NCI-H1436 (cell line): ENCODE data around the gene CHMP4B.
"Not testable (repeated sequence)": the region's sequence is repeated elsewhere in the genome, so short reads cannot be mapped to it uniquely, and the experiment has no call there.

Experiments used
- DNase-seq: peaks from one replicate; lab custom pipeline; 2025; lab: John Stamatoyannopoulos, UW

Gene CHMP4B

DNA sequence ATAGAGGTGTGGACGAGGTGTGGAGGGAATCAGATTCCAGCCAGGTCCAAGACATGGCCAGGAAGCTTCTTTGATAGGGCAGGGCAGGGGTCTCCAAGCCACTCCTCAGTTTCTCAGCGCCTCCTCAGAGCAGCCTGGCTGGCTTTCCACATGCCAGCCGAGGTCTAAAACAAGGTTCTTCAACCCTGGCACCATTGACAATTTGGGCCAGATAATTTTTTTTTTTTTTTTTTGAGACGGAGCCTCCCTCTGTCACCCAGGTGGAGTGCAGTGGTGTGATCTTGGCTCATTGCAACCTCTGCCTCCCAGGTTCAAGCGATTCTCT is 21.3 kb upstream of the CHMP4B start:
- no peak for DNase-seq

DNA sequence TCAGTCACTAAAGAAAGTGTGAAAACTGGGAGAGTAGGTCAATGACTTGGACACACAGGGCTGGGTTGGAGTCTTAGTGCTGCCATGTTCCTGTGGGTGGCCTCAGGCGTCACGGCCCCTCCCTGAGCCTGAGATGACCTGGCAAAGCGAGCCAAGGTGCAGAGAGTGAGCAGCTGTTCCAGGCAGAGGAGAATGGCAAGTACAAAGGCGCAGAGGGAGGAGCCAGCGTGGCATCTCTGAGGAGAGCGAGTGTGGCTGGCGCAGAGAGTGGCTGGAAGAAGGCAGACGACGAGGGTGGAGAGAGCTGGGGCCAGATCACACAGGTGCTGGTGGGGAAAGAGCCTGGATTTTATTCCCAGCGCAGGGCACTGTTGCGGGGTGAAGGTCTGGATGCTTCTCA is 20.6 kb upstream of the CHMP4B start:
- no peak for DNase-seq

DNA sequence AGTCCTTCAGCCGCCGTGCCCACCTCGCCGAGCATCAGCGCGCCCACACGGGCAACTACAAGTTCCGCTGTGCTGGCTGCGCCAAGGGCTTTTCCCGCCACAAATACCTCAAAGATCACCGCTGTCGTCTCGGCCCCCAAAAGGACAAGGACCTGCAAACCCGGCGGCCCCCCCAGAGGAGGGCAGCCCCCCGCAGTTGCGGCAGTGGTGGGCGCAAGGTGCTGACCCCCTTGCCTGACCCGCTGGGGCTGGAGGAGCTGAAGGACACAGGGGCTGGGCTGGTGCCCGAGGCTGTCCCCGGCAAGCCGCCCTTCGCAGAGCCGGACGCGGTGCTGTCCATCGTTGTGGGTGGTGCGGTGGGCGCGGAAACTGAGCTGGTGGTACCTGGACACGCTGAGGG is 20.1 kb upstream of the CHMP4B start:
- no peak for DNase-seq

DNA sequence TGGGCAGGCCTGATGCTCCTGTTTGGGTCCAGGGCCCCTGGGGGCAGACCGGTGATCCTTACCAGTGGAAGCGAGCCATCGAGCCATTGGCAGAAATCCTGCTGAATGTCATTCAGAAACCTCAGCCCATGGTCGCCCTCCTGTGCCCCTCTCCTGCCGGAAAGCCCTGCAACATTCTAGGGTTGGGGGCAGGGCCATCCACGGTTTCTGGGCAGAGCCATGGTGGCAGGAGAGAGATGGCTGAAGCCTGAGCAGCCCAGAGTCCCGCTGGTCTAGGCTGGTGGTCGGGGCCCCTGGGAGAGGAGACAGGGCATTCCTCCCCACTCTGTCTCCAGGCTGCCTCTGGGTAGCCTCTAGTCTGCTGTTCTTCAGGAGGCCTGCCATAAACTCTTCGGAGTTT is 19.6 kb upstream of the CHMP4B start:
- no peak for DNase-seq

DNA sequence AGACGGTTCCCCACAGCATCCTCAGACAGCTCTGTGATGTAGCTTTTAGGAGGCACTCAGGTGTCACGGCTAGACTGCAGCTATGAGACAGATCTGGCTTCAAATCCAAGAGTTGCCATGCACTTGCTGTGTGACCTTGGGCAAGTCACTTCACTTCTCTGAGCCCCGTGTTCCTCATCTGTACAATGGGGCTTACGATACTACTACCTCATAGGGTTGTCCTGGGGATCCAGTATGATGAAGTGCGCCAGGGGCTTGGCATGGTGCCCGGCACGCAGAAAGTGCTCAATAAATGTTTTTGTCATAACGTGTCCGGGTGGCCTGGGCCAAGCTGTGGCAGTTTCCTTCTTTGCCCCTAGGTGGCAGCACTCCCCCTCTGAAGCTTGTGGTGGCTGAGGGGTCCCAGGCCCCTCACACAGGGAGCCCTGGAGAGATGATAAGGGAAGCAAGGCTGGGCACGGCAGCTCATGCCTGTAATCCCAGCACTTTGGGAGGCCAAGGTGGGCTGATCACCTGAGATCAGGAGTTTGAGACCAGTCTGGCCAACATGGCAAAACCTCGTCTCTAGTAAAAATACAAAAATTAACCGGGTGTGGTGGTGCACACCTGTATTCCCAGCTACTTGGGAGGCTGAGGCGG is 19.1 kb upstream of the CHMP4B start:
- DNase-seq, result no peak

DNA sequence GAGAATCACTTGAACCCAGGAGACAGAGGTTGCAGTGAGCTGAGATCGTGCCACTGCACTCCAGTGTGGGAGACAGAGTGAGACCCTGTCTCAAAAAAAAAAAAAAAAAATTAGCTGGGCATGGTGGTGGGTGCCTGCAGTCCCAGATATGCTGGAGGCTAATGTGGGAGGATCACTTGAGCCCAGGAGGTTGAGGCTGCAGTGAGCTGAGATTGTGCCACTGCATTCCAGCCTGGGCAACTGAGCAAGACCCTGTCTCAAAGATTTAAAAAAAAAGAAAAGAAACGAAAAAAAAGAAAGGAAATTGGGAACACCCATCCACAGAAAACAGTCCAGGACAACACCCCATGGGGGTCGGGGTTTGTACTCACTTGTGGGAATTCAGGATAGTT is 18.6 kb upstream of the CHMP4B start:
- not testable (repeated sequence) for DNase-seq

DNA sequence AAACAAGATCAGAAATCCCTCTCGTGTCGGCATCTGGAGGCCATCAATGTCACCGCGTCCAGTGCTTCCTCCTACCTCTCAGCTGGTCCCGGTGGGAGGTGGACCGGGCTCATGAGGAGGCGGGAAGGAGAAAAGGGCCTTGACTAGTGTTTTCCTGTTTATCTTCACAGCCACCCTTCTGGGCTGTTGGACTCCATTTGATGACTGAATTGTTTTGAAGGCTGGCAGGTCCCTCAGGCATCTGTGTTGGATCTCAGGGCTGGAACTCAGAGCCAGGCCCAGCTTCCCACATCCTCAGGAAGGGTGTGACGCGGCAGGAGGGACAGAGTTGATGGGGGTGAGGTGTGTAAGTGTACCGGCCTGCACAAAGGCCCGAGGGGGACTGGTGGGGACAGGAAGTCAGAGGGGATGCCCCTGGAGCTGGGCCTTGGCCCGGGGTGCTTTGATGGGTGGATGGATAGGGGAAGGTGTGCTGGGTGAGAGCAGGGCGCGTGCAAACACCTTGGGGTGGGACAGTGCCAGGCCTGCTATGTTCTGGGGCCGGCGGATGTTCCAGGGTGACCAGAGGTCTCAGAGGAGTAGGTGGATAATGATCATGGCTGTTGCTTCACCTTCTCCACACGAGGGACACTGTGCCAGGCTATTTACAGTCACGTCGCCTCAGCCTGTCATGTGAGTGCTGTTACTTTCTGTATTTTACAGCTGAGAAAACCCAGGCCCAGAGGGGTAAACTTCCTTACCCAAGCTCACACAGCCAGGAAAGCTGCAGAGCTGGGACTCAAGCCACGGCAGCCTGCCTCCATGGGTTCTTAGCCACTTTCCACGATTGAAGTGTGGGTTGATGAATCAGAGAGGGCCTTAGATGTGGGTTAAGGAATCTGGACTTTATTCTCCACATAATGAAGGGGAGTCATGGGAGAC is 17.9 kb upstream of the CHMP4B start:
- DNase-seq, result no peak

DNA sequence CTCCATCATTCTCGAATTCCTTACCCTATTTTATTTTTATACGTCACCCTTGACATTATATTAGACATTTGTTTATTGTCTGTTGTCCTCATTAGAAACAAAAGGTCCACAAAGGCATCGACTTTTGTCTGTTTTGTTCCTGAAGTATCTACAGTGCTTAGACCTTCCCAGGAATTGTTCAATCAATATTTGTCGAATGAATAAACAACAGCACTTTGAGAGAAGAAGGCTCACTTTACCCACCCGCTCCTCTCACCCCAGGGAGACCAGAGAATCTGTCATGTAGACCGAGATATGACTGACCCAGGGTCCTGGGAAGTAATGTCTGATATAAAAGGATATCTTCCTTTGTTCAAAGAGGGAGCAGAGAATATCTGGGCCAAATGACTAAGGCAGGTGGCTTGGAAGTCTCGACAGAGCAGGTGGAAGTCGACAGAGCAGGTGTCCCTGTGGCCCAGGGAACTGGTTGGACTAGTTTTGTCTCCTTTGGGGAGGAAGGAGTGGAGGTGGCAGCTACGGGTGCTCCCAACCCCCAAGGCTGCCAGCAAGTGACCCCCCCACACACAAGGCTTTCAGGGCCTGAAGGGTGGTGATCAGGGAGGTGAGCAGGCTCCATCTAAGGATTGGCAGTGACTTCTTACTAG is 14.8 kb upstream of the CHMP4B start:
- DNase-seq, result peak; percentile 25

DNA sequence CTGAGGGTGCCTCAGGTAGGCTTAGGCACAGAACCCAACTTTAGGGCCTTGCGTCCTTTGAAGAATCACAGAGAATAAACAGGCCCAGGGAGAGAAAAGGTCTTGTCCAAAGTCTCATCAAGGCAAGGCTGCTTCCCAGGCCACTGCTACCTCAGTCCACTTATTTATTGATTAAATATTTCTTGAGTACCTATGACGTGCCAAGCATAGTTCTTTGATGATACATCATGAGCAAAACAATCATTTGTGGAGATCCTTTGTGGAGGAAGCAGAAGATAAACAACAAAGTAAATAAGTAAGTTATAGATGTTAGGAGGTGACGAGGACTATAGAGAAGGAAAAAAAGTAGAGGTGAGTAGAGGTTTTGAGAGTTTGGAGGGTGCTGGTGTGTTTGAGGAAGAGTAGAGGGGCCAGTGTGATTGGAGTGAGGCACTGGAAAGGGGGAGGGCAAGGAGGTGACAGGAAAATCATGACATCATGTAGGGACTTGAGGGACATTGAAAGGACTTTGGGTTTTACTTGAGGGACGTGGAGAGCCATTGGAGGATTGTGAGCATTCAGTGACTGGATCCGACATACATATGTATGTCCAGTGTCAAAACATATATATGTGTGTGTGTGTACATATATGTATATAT is 14.1 kb upstream of the CHMP4B start:
- no peak for DNase-seq

DNA sequence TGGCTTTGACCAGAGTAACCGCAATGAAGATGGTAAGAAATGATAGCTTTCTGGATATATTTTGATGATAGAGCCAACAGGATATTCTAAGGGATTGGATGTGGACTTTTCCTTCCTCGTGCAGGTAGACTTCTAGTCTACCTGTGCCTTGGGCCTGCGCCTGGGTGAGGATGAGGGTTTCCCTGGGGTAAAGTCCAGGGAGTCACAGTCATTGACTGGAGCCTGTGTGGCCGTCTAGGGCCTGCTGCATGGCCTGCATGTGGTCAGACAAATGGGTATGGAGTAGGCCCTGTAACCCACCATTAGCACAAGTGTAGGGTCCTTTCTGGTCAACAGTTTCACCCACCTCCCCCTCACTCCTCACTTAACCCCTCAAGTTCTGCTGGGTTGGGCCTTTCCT is 12.7 kb upstream of the CHMP4B start:
- no peak for DNase-seq

DNA sequence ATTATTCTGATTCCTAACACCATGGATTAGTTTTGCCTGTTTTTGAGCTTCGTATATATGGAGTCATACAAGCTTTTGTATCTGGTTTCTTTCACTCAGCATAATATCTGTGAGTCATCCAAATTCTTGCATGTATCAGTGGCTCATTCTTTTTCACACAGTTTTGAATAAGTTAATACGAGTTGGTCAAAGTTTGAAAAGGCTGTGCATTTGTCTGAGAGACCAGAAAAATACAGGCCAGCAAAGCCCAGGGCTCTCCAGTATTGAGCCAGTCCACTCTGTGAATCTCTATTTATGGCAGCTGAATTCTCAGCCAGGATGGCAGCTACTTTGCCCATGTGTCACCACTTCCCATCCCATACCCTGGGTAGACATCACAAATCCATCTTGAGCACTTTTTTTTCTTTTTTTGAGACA is 7.2 kb upstream of the CHMP4B start:
- no peak for DNase-seq

DNA sequence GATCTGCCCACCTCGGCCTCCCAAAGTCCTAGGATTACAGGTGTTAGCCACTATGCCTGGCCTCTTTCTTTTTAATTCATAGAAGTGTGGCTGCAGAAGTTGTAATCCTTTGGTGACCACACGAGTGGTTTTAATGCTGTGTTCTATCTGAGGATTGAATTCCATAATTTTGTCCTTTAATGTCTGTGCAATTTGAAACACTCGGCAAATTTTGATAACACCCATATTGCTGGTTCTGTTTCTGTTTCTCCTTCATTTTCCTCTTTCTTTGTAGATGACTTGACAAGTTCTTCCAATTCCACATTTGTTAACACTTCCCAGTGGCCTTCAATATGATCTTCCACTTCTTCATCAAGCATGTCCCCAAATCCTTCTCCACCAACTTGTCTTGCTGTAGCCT is 2.8 kb upstream of the CHMP4B start:
- DNase-seq, result no peak

DNA sequence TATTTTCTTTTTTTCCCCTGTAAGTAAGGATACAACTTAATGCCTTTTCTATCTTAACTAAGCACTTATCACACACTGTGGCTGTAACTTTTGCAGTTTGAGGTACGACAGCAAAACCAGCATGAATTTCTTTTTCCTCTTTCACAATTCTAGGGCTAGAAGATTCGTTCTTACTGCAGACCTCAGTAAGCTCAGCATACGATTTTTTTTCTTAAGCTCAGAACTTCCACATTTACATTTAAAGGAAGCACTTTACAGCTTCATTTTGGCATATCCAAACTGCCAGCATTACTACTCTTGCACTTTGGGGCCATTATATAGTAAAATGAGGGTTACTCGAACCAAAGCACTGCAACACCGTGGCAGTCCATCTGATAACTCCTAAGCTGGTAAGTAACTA is 889 bp upstream of the CHMP4B start:
- DNase-seq, result no peak

DNA sequence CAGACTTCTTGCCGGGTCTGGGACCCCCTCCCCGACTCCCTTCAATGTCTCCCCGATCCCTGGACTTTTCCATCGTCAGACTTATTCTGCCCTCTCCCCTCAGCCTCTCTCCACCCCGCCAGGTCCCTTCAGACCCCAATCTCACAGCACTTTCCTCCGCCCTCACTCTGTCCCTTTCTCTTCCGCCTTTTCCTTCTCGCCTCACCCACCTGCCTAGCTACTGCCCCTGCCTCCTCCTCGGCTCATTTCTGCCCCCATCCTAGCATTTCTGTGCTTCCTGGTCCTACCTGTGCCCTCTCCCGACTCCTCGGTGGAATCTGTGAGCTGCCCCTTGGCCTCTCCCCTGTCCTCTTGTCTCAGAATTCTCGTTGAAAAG is 616 bp downstream of the CHMP4B start:
- no peak for DNase-seq

DNA sequence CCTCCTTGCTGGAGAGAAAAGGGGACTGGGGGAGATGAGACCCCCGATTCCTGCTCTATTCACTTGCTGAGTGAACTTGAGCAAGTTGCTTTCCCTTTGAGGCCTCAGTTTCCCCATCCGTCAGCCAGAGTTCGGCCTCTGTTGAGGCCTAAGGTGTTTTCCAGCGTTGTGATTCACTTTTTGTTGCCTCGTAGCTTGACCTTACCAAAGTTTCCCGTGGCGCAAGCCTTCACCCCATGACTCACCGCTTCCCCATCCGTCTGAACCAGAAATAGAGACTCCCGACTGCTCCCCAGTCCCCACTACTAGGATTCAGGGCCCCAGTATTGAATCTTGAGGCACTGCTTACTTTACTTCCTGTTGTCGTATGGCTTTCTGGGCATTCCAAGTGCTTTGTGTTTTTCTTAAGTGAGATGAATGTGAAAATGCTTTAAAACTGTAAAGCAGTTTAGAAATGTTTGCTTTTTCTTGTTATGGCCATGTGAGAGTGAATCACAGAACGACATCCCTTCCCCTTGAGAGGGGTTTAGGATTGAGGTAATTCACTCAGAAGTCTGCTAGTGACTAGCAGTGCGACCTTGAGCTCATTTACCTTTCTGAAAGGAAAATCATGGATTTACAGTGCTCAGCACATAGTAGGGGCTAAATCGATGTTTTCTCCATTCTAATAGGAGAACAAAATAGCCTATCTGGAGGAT is 1.2 kb downstream of the CHMP4B start:
- DNase-seq, result no peak

DNA sequence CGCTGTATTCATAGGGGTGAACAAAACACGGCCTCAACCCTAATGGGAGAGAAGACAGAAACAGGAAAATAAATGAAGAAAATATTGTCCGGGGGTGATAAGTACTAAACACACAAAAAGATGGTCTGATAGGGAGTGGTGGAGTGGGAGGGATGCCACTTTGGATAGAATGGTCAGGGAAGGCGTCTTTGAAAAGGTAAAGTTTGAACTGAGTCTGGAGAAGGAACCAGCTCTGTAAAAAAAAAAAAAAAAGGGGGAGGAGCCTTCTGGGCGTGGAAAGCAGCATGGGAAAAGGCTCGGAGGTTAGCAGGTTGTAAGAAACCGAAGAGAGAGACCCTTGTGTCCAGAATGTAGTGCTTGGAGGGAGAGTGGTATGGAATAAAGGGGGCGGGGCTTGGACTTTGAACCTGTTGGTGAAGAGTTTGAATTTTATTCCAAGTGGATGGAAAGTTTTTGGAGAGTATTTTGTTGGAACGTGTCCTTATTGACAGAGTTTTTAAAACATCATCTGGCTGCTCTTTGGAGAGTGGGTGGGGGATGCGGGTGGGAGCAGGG is 1.8 kb downstream of the CHMP4B start:
- no peak for DNase-seq

DNA sequence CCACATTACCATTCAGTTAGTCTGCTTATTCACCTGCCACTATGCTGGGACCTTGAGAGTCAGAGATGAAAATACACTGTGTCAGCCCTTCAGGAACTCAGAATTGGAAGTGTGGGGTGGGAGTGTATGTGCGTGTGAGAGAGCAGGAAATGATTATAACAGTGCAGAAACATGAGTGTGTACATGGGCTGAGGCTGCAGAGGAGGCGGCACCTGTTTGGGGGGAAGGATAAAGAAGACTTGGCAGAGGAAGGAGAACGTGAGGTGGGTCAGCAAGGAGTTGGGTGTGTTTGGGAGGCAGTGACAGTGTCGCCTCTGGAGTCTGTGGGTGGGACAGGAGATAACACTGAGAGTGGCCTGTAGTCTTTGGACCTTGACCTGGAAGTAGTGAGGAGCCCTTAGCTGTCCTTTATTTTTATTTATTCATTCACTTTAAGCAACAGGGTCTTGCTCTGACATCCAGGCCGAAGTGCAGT is 3.1 kb downstream of the CHMP4B start:
- no peak for DNase-seq

DNA sequence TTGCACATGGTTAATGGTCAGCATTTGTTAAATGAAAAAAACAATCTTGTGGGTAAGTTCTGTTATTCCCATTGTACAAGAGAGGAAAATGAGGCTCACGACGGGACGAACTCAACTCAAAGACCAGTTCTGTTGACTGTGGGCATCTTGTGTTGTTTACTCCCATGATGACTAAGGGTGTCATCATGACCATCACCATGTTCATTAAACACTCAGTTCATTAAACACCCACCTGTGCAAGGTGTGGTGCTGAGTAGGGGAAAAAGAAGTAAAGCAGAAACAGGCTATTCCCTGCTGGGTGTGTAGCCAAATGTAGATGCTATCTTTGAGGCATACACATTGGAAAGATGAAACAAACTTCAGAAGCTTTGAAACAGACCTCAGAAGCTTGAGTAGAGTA is 4.5 kb downstream of the CHMP4B start:
- DNase-seq, result no peak

DNA sequence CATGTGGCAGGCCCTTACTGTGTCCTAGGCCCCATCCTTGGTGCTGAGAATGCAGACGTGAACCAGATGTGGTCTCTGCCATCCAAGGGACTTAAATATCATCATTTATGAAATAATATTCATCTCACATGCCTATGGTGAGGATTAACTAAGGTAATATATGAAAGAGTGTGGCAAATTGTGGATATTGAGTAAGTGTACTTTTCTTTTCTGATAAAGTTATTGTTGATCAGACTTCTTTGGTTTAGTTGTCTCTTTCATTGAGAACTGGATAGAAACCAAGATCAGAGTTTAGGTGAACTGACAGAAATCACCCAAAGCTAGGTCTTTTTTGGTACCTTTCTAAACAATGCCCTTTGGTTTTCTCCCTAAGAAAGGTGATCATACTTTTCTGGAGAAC is 5.0 kb downstream of the CHMP4B start:
- no peak for DNase-seq

DNA sequence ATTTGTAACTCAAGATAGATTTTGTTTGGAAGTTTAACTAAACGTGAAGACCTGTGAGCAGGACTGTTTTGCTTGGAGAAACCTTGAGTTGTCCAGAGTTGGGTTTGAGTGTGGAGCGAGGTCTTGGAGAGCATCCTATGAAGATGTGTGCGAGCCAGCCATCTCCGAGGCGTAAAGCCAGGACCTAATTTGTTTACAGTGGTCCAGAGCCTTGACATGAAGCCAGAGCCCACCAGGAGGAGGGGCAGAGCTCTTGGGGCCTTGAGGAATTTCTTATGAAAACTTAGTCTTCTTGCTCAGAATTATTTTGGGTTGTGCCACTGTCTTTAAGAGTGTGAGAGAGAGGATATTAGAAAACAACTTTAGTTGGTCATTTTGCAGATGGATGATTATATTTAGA is 6.3 kb downstream of the CHMP4B start:
- DNase-seq, result no peak

DNA sequence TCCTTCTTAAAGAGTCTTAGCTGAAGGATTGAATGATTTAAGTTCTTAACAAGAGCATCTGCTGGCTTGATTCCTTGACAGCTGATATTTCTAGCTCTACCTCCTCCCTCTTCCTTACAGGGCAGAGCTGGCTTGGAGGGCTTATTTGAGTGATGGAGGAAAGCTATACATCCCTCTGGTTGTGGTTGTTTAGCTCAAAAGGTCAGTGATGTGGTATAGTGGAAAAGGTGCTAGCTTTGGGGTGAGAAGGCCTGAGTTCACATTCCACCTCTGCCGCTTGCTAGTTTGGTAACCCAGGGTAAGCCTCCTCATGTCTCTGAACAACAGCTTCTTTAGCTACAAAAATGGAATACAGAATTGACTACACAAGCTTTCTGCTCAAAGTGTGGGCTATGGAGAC is 8.3 kb downstream of the CHMP4B start:
- no peak for DNase-seq

DNA sequence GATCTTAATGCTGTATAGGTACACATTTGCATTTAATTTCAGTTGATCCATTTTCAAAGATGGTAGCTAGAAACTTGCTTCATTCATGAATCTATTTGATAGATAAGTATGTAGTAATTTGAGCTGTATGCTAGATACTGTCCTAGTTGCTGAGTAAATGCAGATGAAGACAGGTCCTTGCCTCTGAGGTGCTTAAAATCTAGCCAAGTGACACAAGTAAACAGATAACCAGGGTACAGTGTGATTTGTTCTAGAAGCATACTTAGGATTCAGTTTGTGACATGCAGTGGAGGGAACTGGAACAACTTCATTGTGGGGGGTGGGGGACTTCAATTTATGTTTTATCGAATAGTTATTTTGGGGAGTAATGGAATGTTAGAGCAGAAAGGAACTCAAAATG is 9.2 kb downstream of the CHMP4B start:
- DNase-seq, result no peak
